GM12875 (cell line): ENCODE results near the gene POTEF.
"Not testable (repeated sequence)": the region's sequence is repeated elsewhere in the genome, so short reads cannot be mapped to it uniquely, and the experiment has no call there.

Experiments
- H3K4me3 ChIP-seq: one replicate; pipeline ENCODE4 v1.5.1; 2011; ENCODE audit warnings: low read depth, low read length, control low read depth
- TF ChIP-seq, protein P1 (sequence below): IDR thresholded peaks from 2 replicates; pipeline ENCODE4 v1.5.1; 2011; ENCODE audit warnings: low read depth, mild to moderate bottlenecking, control low read depth, inconsistent platforms, low read length, moderate library complexity, borderline replicate concordance; ENCODE audit not compliant: insufficient read depth

POTEF gene

DNA sequence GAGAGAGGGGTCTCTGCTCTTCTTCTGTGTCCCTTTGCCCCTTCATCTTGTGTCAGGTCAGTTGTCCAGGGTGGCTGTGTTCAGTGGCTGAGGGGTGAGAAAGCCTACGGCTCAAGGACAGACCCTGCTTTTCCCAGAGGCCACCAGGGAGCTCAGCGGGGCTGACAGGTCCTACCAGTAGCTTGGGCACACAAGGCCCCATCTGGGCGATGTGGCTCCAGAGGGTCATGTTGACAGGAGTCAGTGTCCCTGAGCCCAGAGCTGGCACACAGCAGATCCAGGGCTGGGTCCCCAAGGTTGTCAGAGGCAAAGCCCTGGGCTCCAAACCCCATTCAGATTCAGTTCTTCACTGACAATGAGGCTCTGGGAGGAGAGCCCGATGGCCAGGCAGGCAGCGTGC is 8.1 kb upstream of the POTEF start:
- not testable (repeated sequence) for H3K4me3 ChIP-seq

DNA sequence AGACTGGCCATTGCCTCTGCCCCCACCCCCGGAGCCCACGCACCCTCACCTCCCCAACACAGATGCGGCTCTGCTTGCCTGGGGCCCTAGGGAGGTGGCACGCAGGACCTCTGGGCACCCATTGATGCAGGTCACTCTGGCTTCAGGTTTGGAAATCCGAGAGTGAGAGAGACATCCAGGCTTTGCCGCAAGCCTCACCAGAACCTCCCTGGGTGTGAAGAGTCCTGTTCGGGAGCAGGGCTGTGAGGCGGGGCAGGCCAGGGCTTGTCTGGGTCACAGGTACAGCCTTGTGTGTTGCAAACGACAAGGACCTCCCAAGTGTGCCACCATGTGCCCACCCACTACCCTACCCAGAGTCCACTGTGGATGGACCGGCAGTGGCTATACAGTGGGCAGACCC is 7.5 kb upstream of the POTEF start:
- not testable (repeated sequence) for H3K4me3 ChIP-seq

DNA sequence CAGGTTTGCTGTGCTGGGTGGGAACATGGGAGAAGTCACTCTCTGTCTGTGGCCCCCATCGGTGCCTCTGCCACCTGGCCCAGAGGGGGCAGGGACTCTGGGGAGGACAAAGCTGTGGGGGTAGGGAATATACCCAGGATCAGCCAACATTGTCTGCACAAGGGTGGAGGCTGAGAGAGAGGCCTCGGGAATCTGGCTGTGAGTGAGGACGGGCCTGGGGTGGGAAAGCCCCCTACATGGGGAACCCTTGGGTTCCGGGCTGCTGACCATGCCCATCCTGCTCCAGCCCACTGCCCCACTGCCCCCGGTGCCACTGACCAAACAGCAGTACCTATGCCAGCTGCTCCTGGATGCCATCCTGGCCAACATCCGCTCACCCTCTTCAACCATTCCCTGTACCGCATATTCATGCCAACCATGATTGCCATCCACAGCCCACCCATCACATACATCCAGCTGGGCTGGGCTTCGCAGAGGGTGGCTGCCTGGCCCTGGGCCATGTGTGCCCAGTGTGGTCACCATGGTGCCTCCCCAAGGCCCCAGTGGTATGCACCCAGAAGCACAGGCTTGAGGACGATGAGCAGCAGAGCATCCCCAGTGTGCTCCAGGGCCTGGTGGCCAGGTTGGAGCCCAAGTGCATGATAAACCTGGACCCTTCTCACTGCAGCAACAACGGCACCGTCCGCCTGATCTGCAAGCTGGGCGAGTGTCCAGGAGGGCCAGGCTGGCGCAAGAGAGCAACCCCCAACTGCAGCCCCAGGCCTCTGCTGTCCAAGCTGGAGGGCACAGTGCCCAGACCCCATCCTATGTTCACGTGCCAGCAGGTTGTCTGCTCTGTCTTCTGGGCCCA is 6.9 kb upstream of the POTEF start:
- TF ChIP-seq, protein P1, sequence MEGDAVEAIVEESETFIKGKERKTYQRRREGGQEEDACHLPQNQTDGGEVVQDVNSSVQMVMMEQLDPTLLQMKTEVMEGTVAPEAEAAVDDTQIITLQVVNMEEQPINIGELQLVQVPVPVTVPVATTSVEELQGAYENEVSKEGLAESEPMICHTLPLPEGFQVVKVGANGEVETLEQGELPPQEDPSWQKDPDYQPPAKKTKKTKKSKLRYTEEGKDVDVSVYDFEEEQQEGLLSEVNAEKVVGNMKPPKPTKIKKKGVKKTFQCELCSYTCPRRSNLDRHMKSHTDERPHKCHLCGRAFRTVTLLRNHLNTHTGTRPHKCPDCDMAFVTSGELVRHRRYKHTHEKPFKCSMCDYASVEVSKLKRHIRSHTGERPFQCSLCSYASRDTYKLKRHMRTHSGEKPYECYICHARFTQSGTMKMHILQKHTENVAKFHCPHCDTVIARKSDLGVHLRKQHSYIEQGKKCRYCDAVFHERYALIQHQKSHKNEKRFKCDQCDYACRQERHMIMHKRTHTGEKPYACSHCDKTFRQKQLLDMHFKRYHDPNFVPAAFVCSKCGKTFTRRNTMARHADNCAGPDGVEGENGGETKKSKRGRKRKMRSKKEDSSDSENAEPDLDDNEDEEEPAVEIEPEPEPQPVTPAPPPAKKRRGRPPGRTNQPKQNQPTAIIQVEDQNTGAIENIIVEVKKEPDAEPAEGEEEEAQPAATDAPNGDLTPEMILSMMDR: no peak
- no peak overlapping the region for H3K4me3 ChIP-seq

GRCh38 chr2:130128464-130128863 is 558 bp downstream of the POTEF start:
- not testable (repeated sequence) for H3K4me3 ChIP-seq

- not testable (repeated sequence) for H3K4me3 ChIP-seq
Observed at GRCh38 chr2:130127726-130128125, 1.3 kb downstream of the POTEF start.

DNA sequence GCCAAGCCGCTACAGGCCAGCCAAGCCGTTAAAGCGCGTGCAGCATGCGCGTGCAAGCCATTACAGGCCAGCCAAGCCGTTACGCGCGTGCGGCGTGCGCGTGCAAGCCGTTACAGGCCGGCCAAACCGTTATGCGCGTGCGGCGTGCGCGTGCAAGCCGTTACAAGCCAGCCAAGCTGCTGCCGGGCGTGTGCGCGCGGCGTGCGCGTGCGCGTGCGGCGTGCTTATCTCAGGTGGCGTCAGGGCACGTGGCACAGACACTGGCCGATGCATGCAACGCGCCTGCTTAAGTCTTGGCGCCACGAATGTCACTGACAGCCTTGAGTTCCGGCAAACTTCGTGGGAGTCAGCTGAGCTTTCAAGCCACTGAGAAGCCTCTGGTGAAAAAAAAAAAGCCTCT is 8.1 kb downstream of the POTEF start:
- H3K4me3 ChIP-seq: not testable (repeated sequence)

GRCh38 chr2:130102597-130103363 is 26.2 kb downstream of the POTEF start:
- H3K4me3 ChIP-seq: not testable (repeated sequence)

- not testable (repeated sequence) for H3K4me3 ChIP-seq
Observed at GRCh38 chr2:130062645-130063044, 66.4 kb downstream of the POTEF start.

DNA sequence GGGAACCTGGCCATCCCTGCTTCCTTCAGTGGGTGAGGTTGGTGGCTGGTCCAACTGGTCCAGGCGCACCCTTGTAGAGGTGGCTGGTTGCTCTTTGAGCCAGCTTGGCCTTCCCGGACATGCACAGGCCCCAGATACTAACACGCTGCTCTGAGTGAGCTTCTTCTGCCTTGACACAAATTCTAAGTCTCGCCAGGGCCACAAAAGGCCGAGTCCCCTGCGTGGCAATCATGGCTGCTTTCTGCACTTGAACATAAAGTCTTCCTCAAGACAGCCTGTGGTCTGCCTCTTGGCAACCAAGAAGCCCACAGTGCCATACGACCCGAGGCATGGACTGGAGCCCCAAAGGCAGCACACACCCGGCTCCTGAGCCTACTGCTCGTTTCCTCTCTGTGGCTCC is 69.0 kb downstream of the POTEF start:
- not testable (repeated sequence) for H3K4me3 ChIP-seq

- not testable (repeated sequence) for H3K4me3 ChIP-seq
Observed at GRCh38 chr2:130056336-130056735, 72.7 kb downstream of the POTEF start.

DNA sequence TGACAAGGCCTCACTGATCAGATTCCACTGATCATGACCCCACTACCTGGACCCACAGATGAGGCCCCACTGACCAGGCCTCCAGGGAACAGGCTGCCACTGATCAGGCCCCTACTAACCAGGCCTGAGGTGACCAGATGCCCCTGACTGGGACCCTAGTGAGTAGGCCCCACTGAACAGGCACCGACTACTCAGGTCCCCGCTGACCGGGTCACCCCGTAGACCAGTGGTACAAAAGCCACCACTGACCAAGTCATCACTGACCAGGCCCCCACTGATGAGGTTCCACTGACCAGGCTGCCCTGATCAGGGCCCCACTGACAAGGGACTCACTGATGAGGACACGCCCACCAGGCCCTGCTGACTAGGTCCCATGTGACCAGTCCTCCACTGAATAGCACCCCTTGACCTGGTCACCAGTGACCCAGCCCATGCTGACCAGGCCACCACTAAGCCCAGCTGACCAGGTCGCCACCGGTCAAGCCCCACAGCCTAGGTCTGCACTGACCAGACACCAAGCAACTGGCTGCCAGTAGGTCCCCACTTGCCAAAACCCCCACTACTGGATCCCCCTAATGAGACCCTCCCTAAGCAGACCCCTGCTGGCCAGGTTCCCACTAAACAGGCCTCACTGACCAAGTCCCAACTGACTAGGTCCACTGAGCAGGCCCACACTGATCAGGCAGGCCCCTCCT is 75.7 kb downstream of the POTEF start:
- H3K4me3 ChIP-seq: not testable (repeated sequence)

DNA sequence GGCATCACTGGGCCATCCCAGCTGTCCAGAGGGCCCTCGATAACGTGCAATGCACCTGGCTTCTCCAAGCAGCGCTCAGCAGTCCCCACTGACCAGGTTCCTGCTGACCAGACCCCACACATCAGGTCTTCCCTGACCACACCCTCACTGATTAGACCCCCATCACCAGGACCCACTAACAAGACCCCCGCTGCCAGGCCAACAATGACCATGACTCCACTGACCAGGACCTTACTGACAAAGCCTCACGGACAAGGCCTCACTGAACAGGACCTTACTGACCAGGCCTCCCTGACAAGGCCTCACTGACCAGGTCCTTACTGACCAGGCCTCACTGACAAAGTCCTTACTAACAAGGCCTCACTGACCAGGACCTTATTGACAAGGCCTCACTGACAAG is 76.6 kb downstream of the POTEF start:
- not testable (repeated sequence) for H3K4me3 ChIP-seq

DNA sequence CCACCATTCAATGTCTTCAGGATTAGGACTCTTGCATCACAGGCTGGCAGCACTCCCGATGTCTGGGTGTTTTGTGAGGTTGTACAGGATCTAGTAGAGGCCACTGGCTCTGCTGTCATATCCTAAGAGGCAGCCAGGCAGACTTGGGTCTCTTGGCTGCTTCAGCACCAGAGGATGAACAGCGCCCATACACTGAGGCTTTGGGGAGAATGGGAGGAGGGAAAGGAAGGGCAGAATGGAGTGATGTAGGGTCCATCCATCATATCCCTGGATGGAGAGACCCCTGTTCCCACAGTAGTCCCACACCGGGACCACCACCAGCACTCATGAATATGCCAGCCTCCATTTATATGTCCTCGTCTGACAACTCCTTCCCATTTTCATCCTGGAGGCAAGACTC is 80.6 kb downstream of the POTEF start:
- not testable (repeated sequence) for H3K4me3 ChIP-seq

DNA sequence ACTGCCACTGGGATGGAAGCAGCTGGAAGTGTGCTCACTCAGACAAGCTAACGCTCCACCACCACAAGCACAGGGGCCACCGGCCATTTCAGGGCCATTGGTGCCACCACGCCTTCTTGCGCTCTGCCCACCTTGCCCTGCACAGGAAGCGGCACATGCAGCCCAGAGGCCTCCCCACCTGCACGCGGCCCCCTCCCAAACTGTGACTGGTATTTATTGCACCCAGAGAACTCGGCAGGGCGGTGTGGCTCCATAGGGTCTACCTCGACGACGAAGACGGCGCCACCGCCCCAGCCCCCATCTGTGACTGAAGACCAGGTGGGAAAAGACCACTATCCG is 90.8 kb downstream of the POTEF start:
- not testable (repeated sequence) for H3K4me3 ChIP-seq
